ENCODE data around the gene CTIF.
A peak's percentile ranks its signal among the peaks of the same experiment; 100 is the strongest.

CTIF gene

DNA sequence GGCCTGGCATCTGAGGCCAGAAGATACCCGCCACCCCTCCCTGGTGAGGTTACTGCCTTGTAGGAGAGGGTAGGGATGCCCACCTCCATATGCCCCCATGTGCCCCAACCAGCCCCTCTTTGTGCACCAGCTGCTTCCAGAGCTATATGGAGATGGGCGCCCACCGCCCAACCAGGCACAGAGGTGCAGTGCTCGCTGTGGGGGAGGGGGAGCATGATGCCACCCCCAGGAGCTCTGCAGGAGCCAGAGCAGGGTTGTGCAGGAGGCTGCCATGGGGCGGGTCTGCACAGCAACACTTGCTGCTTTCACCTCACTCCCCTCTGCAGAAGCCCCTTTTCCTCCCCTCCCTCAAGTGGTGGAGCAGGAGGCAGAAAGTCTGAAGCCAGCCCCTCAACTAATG lies 237.3 kb downstream of the CTIF start:
- no peak for DNase-seq (ENCODE audit: low spot score)

DNA sequence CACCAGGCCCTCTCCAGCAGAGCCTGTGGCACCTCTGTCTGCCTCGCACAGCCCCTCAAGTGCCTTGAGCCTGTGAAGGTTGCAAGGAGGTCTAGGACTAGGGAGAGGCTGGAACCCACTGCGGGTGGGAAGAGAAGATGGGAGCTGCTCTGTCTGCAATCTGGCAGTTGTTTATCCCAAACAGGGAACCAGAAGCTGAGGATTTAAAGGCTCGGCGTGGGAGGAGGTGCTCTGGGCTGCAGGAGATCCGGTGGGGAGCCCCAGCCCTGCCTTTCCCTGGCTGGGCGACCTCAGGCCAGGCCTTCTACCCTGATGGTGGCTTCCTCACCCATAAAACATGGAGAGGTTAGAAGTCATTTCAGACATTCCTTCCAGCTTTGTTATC lies 237.8 kb downstream of the CTIF start:
- no peak for DNase-seq (ENCODE audit: low spot score)

- DNase-seq (ENCODE audit: low spot score) = peak; percentile 88
Observed at GRCh38 chr18:48777026-48777743, 238.4 kb downstream of the CTIF start.

GRCh38 chr18:48777744-48778116 lies 238.9 kb downstream of the CTIF start:
- no peak for DNase-seq (ENCODE audit: low spot score)

GRCh38 chr18:48778344-48779011 lies 239.6 kb downstream of the CTIF start:
- no peak for DNase-seq (ENCODE audit: low spot score)

GRCh38 chr18:48779462-48779861 lies 240.6 kb downstream of the CTIF start:
- DNase-seq (ENCODE audit: low spot score) = no peak

DNA sequence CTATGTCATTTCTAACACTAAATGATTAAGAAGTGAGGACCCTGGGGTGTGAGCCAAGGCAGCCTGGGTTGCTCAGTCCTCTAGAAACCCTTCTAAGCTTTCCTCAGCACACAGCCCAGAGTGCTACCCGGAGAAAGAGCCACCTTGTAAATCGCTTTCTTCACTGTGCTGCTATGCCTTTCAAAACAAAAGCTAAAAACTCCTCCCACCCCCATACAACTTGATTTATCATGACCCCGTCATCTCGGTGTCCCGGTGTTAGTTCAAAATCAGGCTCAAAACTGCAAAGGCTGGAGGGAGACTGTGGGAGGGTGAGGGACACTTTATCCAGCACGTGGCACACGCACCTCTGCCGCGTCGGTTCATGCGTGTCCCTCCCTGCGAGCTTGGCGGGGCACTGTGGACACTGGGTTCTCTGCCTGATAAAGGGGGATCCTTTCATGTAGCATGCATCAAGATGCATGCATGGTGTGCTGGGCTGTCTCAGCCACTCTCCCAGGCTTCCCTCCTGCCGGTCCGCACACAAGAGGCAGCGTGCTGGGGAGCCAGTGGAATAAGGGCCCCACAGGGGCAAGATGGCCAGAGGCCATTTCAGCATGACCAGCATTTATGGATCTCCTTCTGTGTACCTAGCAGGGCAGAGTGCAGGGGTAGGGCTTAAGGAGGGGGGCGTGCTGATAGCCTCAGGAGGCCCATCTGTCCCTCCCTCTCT lies 241.5 kb downstream of the CTIF start:
- DNase-seq (ENCODE audit: low spot score) = no peak

GRCh38 chr18:48780913-48781162 lies 242.0 kb downstream of the CTIF start:
- DNase-seq (ENCODE audit: low spot score) = no peak

- DNase-seq (ENCODE audit: low spot score) = peak; percentile 84
Observed at GRCh38 chr18:48781163-48781987, 242.5 kb downstream of the CTIF start.

GRCh38 chr18:48781988-48782363 lies 243.1 kb downstream of the CTIF start:
- peak; percentile 40 for DNase-seq (ENCODE audit: low spot score)

GRCh38 chr18:48782381-48782861 lies 243.6 kb downstream of the CTIF start:
- peak; percentile 33 for DNase-seq (ENCODE audit: low spot score)

GRCh38 chr18:48783616-48784520 lies 245.0 kb downstream of the CTIF start:
- DNase-seq (ENCODE audit: low spot score) = no peak

DNA sequence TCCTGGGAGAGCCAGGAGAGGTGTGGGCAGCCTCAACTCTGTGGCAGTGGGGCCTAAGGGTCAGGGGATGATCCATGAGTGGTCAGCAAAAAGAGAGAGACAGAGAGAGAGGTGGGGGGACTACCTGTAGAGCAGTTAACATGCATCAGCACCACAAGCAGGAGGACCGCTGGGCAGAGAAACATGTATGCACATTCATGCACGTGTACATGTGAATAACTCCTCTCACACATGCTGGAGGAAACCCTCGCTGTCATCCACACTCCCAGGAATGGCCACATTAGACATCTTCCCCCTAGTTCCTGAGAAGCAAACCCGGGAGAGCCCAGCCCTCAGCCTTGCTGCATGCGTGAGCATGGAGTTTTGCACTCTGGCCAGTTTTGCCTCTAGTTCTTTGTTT lies 245.8 kb downstream of the CTIF start:
- no peak for DNase-seq (ENCODE audit: low spot score)

- no peak for DNase-seq (ENCODE audit: low spot score)
Observed at GRCh38 chr18:48785091-48785614, 246.3 kb downstream of the CTIF start.

GRCh38 chr18:48785736-48786454 lies 247.1 kb downstream of the CTIF start:
- no peak for DNase-seq (ENCODE audit: low spot score)

DNA sequence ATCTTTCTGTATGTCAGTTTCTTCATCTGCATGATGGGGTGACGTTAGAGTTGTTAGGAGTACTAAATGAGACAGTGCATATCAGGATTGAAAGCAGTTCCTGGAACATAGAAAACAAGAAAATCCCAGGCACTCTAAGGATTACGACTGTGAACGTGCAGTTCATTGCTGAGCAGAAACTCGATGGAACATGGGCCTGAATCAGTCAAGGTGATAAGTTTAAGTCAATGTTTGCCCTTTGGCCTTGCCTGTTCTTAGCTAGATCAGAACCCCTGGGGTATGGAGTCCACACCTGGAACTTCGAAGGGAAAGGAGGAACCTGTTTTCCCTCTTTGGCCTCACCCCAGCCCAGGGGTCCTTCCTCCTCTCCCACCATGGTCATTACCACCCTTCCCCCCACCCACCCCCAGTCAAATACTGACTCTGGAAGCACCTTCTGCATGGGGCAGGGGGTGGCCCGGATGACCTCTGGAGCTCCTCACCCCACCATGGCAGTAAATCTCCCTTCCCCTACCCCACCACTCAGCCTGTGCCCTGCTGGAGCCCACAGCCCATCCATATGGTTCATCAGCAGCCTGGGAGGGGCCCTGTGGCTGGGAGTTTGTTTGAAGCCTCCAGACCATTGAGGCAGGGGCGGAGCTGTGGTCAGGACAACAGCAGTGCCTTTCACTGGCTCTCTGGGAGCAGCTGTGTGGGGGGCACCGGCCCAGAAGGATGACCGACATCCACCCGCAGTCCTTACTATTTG lies 247.8 kb downstream of the CTIF start:
- DNase-seq (ENCODE audit: low spot score) = no peak

DNA sequence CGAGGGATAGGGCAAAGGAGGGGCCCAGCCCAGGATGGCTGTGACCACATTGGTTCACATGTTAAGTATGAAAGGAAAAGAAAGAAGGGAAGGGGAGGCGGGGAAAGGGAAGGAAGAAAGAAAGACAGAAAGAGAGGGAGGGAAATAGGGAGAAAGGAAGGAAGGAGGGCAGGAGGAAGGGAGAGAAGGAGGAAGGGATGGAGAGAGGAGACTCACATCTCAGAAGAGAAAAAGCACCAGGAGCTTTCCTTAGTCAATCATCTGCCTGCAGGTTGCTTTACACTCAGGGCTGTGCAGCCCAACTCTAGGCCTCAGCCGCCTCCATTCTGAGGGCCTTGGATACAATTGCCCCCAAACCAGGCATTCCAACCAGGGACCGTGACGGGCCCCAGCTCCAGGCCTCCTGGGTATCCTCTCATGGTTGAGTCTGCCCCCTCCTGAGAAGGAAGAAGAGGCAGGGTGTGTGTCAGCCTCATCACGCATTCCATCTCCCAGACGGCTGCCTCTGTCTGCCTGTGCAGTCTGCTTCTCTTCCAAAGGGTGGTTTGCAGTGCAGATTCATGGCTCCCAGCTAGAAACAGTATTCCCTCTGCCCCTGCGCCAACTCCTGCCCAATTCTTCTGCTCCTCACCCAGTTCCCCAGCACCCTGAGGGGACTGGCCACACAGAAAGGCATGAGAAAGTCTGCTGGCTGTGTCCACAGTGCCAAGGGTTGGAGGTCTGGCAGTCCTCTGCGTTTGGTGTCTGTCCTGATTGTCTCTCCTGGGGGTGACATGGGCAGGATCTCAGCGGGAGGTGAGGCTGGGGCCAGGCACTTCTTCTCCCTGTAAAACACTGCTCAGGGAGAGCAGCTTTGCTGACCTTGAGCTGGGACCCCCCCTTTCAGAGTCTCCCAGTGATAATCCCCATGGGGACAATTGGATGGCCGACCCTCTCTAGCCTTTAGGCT lies 248.6 kb downstream of the CTIF start:
- DNase-seq (ENCODE audit: low spot score) = no peak

DNA sequence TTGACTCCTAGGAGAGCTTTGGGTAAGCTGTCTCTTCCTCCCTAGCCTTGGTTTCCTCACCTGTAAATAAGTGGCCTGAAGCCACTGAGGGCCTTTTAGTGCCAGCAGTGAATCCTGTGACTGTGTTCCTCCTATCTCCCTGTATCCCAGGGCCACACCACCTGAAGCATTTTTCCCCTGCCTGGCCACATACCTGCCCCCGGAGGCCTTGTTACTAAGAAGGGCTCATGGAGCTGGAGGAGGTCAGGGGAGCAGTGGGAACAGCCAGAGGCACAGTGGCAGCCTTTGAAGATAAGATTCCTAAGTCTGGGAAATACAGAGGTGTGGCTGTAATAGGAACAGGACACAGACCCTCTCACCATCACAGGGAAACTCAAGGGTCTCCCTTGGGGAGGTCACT lies 249.5 kb downstream of the CTIF start:
- DNase-seq (ENCODE audit: low spot score) = no peak

Measured in hepatic stellate cell (primary cell).